SW 1271 (cell line): ENCODE measurements around the gene SLCO3A1.
"Not testable (repeated sequence)": the region's sequence is repeated elsewhere in the genome, so short reads cannot be mapped to it uniquely, and the experiment has no call there.

ENCODE experiments used
- DNase-seq, 2 experiments: peaks; one replicate each; lab custom pipeline; 2025; lab: John Stamatoyannopoulos, UW

SLCO3A1 gene

DNA sequence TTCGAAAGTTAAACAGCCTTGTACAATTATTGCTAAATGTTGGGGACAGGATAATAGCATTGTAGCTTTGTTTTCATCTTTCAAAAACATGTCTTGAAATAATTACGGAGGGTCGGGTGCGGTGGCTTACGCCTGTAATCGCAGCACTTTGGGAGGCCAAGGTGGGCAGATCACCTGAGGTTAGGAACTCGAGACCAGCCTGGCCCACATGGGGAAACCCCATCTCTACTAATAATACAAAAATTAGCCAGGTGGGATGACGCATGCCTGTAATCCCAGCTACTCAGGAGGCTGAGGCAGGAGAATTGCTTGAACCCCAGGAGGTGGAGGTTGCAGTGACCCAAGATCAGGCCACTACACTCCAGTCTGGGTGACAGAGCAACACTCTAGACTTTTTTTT is 216.7 kb downstream of the SLCO3A1 start:
- not testable (repeated sequence) for DNase-seq

- no peak for DNase-seq
These were observed 217.6 kb downstream of the SLCO3A1 start for GRCh38 chr15:92071045-92071634.

DNA sequence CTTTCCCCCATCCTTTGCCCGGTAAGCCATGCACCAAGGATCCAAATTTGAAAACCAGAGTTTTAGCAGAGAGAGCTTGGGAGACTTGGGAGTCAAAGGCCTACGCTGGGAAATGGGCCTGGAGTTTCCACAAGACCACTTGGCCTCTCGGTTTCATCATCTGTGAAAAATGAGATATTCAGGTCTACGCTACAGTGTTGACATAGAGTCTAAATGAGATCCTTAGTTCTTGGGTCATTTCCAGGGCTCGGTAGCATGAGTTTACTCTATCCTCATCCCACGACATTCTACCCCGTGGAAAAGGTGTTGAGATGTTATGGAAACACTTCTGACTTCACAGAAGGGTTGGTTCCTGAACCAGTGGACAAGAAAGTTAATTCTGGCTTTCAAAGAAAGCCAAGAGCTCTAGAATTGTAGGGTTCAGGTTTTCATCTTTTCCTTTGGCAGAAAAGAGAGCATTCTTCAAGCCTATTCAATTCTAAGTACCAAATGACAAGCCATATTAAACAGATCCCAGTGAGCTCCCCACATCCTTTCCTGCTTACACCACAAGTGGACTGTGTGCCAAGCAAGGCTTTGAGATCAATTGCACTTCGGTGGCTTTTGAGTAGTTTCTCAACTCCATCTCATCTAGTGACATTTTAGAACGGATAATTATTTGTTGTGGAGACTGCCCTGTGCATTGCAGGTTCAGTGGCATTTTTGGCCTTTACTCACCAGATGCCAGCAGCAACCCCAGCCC is 219.7 kb downstream of the SLCO3A1 start:
- DNase-seq: no peak

DNA sequence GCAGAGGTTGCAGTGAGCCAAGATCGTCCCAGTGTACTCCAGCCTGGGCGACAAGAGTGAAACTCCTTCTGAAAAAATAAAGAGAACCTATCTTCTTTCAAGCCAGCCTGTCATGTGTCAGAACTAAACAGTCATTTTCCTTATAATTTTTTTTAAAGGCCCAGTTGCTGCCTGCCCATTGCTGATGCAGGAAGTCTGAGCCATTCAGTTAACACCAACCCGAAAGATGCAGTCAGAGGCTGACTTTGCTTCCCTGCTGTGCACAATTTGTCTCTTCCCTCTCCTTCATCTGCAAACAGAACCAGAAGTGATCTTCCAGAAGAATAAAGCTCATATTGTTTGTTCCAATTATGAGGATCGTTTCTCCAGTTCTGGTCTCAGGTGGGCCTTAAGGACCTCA is 220.6 kb downstream of the SLCO3A1 start:
- DNase-seq: no peak

DNA sequence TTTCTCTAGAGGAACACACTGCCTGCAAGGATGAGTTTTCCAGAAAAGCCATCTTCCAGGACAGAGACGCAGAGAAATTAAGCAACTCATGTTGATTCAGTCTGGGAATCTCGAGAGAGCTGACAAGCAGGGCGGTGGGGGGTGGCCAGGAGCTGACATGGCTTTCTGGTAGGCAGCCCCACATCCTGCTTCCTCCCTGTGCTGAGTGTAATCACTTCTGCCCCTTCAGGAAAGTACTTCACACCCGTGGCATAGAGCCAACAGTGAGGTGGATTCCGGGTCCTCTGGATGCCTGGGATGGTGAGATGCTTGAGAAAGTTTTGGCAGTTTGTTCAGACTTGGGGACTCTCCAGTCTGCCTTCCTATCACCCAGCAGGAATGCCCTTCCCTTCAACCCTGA is 221.1 kb downstream of the SLCO3A1 start:
- no peak for DNase-seq

DNA sequence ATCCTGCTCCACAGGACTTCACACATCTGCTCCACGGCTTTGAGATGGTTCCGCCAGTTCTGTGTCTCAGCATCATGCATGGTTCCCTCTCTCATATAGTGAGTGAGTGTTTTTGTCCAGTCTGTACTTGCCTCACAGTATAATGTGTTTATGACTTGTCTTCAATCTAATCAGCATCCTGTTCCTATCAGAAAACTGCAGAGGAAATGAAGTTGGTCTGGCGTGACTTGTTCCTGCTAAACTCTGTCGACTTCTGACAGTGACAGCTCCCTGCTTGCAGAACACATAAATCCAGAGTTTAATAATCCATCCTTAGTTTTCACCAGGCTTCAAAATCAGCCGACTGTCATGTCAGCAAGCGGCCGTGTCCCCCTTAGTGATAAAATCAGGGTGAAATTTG is 222.3 kb downstream of the SLCO3A1 start:
- DNase-seq: no peak

GRCh38 chr15:92076541-92076940 is 223.0 kb downstream of the SLCO3A1 start:
- no peak for DNase-seq

DNA sequence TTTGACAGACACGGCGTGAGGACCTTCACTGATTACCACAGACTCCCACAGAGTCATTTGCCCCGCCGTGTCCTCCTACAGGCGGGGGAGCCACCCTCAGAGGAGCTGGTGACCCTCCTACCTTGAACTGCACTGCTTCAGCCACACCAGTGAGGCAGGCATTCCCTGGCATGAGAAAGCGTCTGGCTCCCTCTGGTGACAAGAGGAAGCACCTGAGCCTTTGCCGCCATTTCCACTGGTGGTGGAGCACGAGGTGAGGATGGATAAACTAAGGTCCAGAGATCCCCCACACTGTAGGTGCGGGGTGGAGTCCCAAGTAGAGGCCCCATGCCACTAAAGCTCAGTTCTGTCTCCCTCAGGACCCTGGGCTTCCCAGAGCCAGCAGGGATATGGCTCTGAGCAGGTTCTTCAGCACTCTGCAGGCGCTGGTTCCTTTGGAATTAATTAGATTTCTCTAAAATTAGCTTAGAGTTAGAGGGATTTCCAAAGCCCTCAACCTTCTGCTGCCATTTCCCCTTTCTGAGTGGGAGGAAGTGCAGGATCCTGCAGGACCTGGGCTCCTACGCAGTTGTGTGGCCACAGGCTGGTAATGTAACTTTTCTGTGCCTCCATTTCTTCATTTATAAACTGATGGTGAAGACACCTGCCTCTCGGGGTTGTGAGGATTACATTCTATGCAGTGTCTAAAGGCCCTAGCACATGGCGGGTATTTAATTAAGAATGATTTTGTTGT is 224.0 kb downstream of the SLCO3A1 start:
- peak in 1 of 2 experiments; percentile 51 for DNase-seq

- no peak for DNase-seq
These were observed 224.8 kb downstream of the SLCO3A1 start for GRCh38 chr15:92078270-92078669.

DNA sequence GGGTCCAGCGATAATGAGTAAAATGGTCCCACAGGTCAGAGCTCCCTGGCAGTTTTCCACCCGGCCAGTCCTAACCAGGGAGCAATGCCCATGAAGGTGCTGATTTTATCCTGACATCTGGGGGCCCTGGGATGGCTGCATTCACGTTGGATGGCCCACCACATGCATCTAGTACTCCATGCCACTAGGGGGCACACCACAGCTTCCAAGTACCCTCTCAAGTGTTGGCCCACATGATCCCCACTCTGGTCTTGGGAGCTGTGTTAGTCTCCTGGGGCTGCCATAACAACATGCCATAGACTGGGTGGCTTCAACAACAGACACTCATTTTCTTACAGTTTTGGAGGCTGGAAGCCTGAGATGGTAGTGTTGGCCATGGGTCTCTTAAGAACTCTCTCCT is 225.5 kb downstream of the SLCO3A1 start:
- peak; percentile 19 to 30 for DNase-seq

- DNase-seq: no peak
These were observed 226.2 kb downstream of the SLCO3A1 start for GRCh38 chr15:92079647-92080255.

DNA sequence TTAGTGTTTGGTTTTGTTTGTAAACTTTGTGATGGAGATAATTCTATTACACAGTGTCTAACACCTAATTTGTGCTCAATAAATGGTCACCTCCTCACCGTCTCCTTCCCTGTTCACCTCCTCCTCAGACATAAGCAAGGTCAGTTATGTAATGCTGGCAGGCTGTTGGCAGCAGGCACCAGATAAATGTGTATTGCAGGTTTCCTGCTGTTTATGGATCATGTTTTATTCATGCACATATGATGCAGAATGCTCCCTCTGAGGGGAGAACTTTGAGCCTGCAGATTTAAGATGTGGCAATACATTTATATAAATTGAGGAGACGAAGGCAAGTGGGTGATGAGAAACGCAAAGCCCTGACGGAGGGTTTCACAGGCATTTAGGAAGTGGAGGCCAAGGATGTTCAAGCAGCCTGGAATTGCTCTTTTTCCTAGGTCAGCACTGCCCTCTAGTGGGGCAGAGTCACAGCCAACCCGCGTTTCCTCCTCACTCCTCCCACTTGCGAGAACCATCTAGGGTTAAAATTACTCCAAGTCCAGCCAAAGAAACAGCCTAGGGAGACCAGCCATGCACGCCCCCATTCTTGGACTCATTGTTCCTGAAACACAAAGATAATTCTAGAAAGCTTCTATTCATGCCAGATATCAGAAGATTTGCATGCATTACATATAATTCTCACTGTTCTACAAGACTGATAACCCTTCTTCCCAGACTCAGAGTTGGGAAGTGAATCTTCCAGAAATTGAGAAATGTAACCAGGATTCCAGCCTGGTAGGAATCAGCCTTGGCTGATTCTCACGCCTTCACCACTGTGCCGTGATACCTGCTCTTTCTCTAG is 228.7 kb downstream of the SLCO3A1 start:
- peak in 1 of 2 experiments; percentile 64 for DNase-seq

- DNase-seq: no peak
These were observed 229.7 kb downstream of the SLCO3A1 start for GRCh38 chr15:92083190-92083589.

DNA sequence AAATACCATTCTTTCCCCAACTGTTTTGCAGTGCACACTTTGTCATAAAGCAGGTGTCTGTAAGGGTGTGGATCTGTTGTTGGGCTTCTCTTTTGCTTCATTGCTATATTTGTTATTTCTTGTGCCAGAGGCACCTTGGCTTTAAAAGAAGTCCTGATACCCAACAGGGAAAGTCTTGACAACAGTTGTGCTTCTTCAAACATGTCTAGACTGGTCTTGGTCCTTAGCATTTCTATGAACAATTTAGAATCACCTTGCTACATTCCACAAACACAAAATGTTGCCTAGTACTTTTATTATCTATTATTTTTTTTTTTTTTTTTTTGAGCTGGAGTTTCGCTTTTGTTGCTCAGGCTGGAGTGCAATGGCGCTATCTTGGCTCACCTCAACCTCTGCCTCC is 233.7 kb downstream of the SLCO3A1 start:
- no peak for DNase-seq

DNA sequence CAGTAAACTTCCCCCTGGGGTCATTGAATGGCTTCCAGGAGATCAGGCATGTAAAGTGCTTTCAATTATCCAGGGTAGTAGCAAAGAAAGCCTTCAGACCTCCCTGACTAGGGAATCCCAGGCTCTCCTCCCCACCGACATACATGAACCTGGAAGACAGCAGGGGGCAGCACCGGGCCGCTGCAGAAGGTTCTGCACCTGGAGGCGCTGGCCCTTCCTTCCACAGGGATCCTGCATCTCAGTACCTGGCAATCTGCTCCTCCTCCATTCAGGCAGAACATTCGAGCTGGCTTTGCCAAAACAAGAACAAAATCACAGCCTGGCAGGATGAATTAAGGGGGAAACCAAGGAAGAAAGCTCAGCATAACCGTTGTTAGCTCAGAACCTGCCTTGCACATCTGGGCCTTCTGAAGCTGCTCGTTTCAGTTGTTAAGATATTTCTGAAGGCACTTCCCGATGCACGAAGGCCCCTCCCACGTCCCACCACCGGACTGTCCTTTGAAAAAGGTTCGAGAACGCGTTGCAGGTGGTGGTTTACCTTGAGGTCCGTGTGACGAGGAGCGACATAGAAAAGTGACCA is 237.7 kb downstream of the SLCO3A1 start:
- DNase-seq: peak in 1 of 2 experiments; percentile 56

GRCh38 chr15:92092289-92093105 is 239.0 kb downstream of the SLCO3A1 start:
- DNase-seq: no peak

- no peak for DNase-seq
These were observed 242.2 kb downstream of the SLCO3A1 start for GRCh38 chr15:92095693-92096092.

GRCh38 chr15:92097474-92098178 is 244.1 kb downstream of the SLCO3A1 start:
- DNase-seq: peak; percentile 22 to 59

DNA sequence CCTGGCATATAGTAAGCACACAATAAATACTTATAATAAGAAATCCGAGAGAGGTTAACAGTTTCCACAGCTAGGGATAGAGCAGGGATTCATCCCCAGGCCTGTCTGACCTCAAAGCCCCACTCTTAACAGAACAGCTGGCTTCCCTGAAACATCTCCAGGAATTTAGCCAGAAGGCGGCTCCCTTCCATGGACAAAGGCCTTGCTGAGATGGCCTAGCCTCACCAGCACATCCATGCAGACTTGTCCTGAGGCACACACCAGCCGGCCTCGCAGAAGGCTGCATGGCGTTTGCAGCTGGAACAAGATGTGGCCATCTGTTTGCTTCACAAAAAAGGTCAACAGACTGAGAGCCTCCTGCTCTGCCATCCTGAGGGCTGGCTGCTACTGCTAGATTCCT is 245.4 kb downstream of the SLCO3A1 start:
- DNase-seq: no peak

DNA sequence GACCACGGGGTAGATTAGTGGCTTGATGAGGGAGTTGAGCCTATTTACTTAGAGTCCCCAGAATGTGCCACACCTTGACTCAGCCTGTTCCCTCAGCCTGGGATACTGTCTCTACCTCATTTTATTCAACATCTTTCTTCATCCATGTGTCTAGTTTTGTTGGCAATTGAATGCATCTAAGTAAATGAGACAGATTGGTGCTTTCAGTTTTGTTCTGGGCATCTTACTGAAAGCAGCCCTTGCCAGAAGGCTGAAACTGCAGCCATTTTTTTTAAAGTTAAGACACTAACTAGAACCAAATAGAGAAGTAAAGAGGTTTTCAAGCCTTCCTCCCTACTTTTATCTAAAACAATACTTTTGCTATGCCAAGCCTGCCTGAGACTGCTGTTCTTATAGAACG is 246.8 kb downstream of the SLCO3A1 start:
- no peak for DNase-seq
